ENCODE results near the gene CAPN9.

Gene CAPN9

GRCh38 chr1:230701895-230702768 lies 45.1 kb upstream of the CAPN9 start:
- H3F3A ChIP-seq (ENCODE audit: insufficient read depth, low read length): no peaks in the 10 kb centered on the region

DNA sequence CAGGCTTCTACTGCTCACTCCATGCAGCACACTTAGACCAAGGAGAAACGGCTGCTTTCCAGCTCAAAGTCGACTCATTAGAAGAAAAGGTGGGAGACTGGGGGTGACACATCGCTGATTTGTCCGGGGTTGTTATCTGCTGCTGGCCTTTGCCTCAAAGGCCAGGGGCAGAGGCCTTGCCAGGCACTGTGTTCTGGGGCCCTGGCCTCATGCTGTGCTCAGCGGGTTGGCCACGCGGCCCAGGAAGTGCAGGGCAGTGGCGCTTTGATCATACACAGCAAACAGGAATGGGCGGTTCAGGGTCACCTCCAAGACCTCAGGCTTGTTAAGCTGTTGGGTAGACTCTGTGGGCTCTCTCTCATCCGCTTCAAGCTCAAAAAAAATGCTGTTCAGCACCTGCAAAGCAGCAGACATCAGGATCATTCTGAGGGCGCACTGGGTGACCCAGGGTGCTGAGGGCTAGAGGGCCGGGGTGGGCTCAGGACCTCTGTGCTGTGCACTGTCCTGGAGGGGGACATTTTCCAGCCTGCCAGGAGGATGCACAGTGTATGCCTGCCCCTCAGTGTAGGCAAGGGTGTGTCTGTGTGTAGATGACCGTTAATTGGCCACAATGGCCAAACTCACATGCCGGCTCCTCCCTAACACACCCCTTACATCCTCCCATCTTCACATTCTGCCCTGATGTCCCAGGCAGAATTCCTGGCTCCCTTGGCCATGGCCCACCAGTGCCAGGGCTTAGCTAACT lies 44.1 kb upstream of the CAPN9 start:
- no peaks in the 10 kb centered on the region for H3K9me2 ChIP-seq (ENCODE audit: low read depth, low read length)
- no peaks in the 10 kb centered on the region for H3K9me3 ChIP-seq (ENCODE audit: low read length)
- no peak overlapping the region for H3K27ac ChIP-seq (ENCODE audit: low read depth, low read length, poor library complexity, severe bottlenecking)
- TF ChIP-seq, protein P1, sequence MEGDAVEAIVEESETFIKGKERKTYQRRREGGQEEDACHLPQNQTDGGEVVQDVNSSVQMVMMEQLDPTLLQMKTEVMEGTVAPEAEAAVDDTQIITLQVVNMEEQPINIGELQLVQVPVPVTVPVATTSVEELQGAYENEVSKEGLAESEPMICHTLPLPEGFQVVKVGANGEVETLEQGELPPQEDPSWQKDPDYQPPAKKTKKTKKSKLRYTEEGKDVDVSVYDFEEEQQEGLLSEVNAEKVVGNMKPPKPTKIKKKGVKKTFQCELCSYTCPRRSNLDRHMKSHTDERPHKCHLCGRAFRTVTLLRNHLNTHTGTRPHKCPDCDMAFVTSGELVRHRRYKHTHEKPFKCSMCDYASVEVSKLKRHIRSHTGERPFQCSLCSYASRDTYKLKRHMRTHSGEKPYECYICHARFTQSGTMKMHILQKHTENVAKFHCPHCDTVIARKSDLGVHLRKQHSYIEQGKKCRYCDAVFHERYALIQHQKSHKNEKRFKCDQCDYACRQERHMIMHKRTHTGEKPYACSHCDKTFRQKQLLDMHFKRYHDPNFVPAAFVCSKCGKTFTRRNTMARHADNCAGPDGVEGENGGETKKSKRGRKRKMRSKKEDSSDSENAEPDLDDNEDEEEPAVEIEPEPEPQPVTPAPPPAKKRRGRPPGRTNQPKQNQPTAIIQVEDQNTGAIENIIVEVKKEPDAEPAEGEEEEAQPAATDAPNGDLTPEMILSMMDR (IDR thresholded peaks at IDR 0.05; ENCODE audit: low read length): no peak
- no peak for TF ChIP-seq EZH2 (IDR thresholded peaks at IDR 0.05; ENCODE audit: borderline replicate concordance, low read length)
- no peaks in the 10 kb centered on the region for H3K79me2 ChIP-seq (ENCODE audit: insufficient read depth, low read length)
- H3K4me3 ChIP-seq (ENCODE audit: low read depth, low read length, poor library complexity, severe bottlenecking): no peak overlapping the region
- H3K4me2 ChIP-seq (ENCODE audit: low read length): no peak overlapping the region
- H3K27me3 ChIP-seq (ENCODE audit: insufficient read depth, low read length): no peaks in the 10 kb centered on the region
- no peaks in the 10 kb centered on the region for H3F3A ChIP-seq (ENCODE audit: insufficient read depth, low read length)
- no peaks in the 10 kb centered on the region for H3K4me1 ChIP-seq (ENCODE audit: insufficient read depth, low read length, severe bottlenecking)
- no peak overlapping the region for H3K9ac ChIP-seq (ENCODE audit: low read length)
- no peaks in the 10 kb centered on the region for H3K36me3 ChIP-seq (ENCODE audit: insufficient read depth, low read length)
- H2AFZ ChIP-seq (ENCODE audit: low read length): no peak overlapping the region
- no peaks in the 10 kb centered on the region for H4K20me1 ChIP-seq (ENCODE audit: insufficient read depth, low read length)

More at GRCh38 chr1:230701895-230702768, 45.1 kb upstream of the CAPN9 start:
- no peaks in the 10 kb centered on the region for H3K4me1 ChIP-seq (ENCODE audit: insufficient read depth, low read length, severe bottlenecking)
- H3K27ac ChIP-seq (ENCODE audit: low read depth, low read length, poor library complexity, severe bottlenecking): no peak overlapping the region
- no peaks in the 10 kb centered on the region for H3K36me3 ChIP-seq (ENCODE audit: insufficient read depth, low read length)
- H3K27me3 ChIP-seq (ENCODE audit: insufficient read depth, low read length): no peaks in the 10 kb centered on the region
- TF ChIP-seq, protein P1 (IDR thresholded peaks at IDR 0.05; ENCODE audit: low read length): no peak
- TF ChIP-seq EZH2 (IDR thresholded peaks at IDR 0.05; ENCODE audit: borderline replicate concordance, low read length): no peak
- H3K4me2 ChIP-seq (ENCODE audit: low read length): no peak overlapping the region
- no peak overlapping the region for H3K9ac ChIP-seq (ENCODE audit: low read length)
- no peaks in the 10 kb centered on the region for H3K9me3 ChIP-seq (ENCODE audit: low read length)
- H3K9me2 ChIP-seq (ENCODE audit: low read depth, low read length): no peaks in the 10 kb centered on the region
- H3K79me2 ChIP-seq (ENCODE audit: insufficient read depth, low read length): no peaks in the 10 kb centered on the region
- H3K4me3 ChIP-seq (ENCODE audit: low read depth, low read length, poor library complexity, severe bottlenecking): no peak overlapping the region
- H2AFZ ChIP-seq (ENCODE audit: low read length): no peak overlapping the region
- no peaks in the 10 kb centered on the region for H4K20me1 ChIP-seq (ENCODE audit: insufficient read depth, low read length)

DNA sequence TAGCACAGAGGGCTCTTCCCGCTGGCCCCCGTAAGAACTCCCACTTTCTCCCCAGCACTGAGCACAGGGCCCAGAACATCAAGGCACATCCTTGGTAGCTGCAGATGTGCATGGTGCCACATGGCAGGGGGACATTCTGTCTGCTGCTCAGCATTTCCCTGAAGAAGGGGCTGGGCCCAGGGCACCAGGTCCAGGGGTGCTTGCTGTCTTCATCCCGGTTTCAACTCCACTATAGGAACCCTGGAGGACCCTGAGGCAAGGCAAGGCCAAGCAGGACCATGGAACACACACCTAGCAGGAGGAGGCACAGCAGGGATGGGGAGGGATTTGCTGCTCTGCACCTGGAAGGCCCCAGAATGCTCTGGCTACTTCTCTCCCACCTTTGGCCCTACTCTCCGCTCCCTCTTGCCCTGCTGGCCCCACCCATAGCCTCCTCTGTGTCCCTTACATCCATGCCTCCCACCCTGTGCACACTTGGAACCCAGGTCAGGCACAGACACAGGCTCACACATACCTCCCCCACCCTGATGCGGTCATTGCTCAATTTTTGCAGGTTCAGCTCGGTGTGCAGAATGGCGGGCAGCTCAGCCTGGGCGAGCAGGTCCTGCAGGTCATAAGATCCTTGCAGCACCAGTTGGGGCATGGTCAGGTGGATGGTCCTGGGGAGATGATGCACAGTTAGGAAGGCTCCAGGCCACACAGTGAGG lies 43.4 kb upstream of the CAPN9 start:
- Histone ChIP-seq H3K9me3 (ENCODE audit: low read length) (no peaks in the 10 kb centered on the region), H4K20me1 (ENCODE audit: insufficient read depth, low read length) (no peaks in the 10 kb centered on the region), H3F3A (ENCODE audit: insufficient read depth, low read length) (no peaks in the 10 kb centered on the region), H3K4me1 (ENCODE audit: insufficient read depth, low read length, severe bottlenecking) (no peaks in the 10 kb centered on the region), H3K27me3 (ENCODE audit: insufficient read depth, low read length) (no peaks in the 10 kb centered on the region; the same call in 1 of the 2 replicates), H3K27ac (ENCODE audit: low read depth, low read length, poor library complexity, severe bottlenecking) (no peak overlapping the region), H3K9ac (ENCODE audit: low read length) (no peak overlapping the region), H3K36me3 (ENCODE audit: insufficient read depth, low read length) (no peaks in the 10 kb centered on the region), H2AFZ (ENCODE audit: low read length) (no peak overlapping the region), H3K9me2 (ENCODE audit: low read depth, low read length) (no peaks in the 10 kb centered on the region), H3K4me3 (ENCODE audit: low read depth, low read length, poor library complexity, severe bottlenecking) (no peak overlapping the region), H3K4me2 (ENCODE audit: low read length) (no peak overlapping the region), H3K79me2 (ENCODE audit: insufficient read depth, low read length) (no peaks in the 10 kb centered on the region)
- TF ChIP-seq, protein P1 (IDR thresholded peaks at IDR 0.05; ENCODE audit: low read length): no peak
- TF ChIP-seq EZH2 (IDR thresholded peaks at IDR 0.05; ENCODE audit: borderline replicate concordance, low read length): no peak

Measured in OCI-LY1 (cell line).